GM15510 (cell line): ENCODE results near the gene ARID1B.

Source experiments
- POLR2A ChIP-seq: IDR thresholded peaks from 3 replicates; pipeline ENCODE4 v1.6.1; 2011; ENCODE audit warnings: borderline replicate concordance; ENCODE audit not compliant: insufficient read length; ENCODE audit errors: extremely low read depth

Gene ARID1B

DNA sequence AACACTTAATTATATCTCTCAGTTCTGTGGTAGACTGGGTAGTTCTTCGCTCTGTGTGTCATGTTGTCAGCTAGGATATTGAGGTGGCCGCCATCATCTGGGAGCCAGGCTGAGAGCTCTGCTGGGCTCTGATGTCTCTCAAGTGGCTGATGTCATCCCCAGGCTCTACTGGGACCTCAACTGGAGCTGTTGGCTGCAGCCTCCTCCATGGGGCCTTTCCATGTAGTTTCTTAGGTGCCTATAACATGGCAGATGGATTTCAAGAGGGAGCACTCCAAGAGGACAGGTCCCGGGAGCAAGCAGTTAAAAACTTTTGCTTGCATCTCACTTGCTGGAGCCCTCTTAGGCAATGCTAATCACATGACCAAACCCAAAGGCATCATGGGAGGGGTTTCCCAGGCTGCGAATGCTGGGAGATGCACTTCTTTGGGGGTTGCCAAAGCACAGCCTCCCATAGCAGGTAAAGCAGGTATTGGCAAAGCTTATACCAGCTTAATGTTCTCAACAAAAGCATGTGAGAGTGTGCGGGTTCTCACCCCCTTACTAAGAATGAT, 416.3 kb downstream of the ARID1B start:
- TF ChIP-seq POLR2A, result no peak

DNA sequence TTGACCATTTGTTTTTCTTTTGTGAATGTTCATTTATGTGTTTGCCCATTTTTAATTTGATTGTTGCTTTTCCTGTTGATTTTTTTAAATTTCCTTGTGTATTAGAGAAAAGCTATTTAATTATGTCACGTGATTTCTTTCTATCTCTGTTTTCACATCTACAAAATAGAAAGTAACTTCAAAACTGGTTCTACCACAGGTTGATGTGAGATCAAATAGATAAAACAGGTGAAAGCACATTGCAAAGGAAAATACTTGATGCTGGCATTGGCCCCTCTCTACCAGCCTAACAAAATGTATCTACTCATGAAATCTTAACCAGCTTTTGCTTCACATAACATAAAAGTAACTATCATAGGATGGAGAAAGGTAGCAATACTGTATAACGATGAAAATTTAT, 416.9 kb downstream of the ARID1B start:
- no peak for TF ChIP-seq POLR2A

DNA sequence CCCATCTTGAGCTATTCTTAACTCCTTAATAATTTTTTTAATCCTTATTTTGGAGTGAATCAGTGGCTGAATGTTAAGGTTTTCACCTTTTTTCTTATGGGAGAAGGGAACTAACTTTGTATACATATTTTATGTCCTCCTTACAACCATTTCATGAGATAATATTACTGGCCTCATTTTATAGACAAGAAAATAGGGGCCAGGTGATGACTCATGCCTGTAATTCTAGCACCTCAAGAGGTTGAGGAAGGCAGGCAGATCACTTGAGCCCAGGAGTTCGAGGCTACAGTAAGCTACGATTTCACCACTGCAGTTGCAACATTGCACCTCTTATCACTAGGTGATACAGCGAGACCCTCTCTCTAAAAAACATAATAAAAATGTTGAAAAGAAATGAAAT, 417.5 kb downstream of the ARID1B start:
- no peak for TF ChIP-seq POLR2A

DNA sequence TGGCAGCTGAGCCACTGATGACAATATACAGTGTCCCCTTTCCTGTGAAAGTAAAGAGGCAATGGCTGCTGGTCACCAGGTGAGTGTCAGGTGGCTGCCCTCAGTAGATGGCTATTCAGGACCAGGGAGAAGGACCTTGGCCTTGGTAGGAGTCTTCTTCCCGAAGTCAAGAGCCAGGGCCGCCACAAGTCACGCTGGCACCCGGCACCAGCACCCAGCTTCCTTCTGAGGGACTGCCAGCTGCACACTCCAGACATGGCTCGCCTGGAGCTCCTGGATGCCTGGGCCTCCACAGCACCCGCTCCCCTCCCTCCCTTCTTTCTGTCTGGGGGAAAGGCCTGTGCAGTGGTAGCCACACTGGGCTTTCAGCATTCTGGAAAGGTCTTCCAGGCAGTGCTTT, 419.2 kb downstream of the ARID1B start:
- TF ChIP-seq POLR2A, result no peak

DNA sequence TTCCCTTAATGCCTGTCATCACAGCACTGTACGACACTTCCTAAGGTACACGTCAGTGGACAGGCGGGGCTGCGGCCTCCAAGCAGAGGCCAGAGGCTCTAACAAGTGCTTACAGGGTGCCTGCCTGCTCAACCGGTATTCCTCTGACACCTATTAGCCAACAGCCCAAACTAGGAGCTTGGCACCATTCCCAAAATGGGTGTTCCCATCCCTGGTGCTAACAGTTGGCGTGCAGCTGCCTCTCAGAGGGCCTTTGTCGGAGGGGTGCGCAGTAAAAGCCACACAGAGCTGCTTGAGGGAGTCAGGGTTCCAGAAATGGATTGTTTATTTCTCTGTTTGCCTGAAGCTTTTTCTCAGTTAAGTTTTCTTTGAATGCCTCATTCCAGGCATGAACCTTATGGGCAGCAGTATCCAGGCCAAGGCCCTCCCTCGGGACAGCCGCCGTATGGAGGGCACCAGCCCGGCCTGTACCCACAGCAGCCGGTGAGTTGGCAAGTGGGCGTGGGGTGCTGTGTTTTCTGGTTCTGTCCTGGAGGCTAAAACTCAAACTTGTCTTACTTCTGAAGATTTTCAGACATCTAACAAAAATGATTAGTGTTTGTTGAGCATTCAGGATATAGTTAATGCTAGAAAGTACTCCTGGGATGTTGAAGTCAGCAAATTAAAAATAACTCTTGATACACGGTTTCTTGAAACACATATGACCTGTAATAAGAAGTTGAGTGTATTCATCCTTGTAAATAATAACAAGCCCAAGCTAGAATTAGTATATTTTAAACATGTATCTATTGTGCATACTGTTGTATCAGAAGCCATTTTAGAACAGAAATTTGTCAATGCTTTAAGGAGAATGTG, 421.5 kb downstream of the ARID1B start:
- TF ChIP-seq POLR2A, result no peak

DNA sequence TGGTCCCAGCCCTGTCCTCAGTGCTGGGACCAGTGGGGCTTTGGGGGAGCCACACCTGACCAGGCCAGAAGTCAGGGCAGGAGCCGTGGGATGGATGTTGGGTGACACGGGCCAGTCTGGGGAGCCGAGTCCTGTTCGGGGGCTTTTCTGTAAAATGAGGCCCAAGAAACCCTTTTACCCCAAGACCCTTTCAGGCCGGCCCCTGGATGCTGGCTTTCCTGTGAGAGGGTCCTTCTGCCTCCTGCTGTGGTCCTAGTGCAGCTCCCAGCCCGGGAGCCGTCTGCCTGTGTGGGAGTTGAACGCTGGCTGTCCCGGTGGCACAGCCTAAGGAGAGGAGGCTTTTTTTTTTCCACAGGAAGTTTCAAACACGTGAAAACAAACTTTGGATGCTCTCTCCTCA, 422.9 kb downstream of the ARID1B start:
- no peak for TF ChIP-seq POLR2A

DNA sequence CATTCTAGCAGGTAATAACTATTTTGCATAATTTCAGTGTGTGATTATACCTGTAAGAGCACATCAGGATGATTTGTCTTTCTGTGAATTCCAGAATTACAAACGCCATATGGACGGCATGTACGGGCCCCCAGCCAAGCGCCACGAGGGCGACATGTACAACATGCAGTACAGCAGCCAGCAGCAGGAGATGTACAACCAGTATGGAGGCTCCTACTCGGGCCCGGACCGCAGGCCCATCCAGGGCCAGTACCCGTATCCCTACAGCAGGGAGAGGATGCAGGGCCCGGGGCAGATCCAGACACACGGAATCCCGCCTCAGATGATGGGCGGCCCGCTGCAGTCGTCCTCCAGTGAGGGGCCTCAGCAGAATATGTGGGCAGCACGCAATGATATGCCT, 423.4 kb downstream of the ARID1B start:
- no peak for TF ChIP-seq POLR2A

DNA sequence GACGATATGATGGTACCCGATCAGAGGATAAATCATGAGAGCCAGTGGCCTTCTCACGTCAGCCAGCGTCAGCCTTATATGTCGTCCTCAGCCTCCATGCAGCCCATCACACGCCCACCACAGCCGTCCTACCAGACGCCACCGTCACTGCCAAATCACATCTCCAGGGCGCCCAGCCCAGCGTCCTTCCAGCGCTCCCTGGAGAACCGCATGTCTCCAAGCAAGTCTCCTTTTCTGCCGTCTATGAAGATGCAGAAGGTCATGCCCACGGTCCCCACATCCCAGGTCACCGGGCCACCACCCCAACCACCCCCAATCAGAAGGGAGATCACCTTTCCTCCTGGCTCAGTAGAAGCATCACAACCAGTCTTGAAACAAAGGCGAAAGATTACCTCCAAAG, 423.9 kb downstream of the ARID1B start:
- no peak for TF ChIP-seq POLR2A

DNA sequence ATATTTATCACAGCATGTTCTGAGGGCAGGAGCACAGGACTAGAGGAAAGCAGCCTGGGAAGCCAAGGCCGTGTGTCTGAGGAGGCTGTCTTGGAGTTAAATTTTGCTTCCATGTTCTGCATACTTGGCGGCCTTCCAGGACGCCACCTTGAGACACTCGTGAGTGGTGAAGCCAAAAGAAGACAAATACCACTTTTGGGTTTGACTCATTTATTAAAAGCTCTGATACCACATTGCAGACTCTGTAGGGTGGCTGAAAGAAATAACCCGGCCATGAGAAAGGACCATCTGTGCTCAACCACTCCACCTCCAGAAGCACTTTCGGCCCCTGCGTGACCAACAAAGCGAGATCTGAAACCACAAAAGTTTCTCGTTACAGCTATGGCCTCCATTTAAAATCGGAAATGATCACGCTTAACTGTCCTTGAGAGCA, 426.1 kb downstream of the ARID1B start:
- no peak for TF ChIP-seq POLR2A

DNA sequence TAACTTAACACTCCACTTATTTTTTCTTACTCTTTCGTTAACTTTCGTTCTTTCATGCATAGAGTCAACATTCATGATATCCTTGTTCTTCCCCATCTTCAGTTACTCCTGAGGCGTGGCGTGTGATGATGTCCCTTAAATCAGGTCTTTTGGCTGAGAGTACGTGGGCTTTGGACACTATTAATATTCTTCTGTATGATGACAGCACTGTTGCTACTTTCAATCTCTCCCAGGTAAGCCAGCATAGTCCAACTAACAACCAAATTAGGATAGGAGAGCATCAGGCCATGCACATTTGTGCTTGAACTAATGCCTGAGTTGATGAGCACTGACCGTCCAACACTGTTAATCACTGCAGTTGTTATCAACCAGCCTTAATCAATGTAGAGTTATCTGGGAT, 426.6 kb downstream of the ARID1B start:
- no peak for TF ChIP-seq POLR2A

DNA sequence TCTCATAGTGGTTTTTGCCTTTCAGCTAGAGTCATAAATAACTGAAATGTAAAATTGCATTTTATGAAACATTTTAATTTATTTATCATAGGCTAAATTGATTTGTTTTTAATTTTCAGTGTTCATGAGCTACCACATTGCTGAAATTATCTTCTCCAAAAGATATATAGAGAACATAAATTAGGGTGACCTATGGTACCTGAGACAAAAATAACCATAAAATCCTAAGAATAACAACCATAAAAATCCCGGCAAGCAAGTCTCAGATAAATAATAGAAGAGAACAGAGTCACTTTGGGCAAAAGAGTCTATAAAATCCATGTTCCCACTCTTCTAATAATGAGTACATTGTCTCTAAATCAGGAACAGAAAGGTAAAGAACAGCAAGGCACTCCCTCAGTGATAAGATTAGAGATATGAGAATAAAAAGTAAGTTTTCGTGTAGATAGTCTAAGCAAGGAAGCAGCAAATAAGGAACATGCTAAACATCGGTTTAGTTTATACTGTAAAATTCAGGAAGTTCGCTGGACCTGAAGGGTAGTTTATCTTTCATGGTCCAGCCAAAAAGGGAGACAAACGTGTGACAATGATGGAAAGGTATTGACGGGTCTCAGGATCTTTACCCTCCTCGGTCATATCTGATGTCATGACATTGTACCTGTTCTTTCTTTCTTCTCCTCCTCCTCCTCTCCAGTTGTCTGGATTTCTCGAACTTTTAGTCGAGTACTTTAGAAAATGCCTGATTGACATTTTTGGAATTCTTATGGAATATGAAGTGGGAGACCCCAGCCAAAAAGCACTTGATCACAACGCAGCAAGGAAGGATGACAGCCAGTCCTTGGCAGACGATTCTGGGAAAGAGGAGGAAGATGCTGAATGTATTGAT, 428.5 kb downstream of the ARID1B start:
- TF ChIP-seq POLR2A, result no peak

DNA sequence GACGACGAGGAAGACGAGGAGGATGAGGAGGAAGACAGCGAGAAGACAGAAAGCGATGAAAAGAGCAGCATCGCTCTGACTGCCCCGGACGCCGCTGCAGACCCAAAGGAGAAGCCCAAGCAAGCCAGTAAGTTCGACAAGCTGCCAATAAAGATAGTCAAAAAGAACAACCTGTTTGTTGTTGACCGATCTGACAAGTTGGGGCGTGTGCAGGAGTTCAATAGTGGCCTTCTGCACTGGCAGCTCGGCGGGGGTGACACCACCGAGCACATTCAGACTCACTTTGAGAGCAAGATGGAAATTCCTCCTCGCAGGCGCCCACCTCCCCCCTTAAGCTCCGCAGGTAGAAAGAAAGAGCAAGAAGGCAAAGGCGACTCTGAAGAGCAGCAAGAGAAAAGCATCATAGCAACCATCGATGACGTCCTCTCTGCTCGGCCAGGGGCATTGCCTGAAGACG, 429.2 kb downstream of the ARID1B start:
- no peak for TF ChIP-seq POLR2A

DNA sequence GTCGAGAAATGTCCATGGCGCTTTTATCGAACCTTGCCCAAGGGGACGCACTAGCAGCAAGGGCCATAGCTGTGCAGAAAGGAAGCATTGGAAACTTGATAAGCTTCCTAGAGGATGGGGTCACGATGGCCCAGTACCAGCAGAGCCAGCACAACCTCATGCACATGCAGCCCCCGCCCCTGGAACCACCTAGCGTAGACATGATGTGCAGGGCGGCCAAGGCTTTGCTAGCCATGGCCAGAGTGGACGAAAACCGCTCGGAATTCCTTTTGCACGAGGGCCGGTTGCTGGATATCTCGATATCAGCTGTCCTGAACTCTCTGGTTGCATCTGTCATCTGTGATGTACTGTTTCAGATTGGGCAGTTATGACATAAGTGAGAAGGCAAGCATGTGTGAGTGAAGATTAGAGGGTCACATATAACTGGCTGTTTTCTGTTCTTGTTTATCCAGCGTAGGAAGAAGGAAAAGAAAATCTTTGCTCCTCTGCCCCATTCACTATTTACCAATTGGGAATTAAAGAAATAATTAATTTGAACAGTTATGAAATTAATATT, 430.4 kb downstream of the ARID1B start:
- TF ChIP-seq POLR2A, result no peak

DNA sequence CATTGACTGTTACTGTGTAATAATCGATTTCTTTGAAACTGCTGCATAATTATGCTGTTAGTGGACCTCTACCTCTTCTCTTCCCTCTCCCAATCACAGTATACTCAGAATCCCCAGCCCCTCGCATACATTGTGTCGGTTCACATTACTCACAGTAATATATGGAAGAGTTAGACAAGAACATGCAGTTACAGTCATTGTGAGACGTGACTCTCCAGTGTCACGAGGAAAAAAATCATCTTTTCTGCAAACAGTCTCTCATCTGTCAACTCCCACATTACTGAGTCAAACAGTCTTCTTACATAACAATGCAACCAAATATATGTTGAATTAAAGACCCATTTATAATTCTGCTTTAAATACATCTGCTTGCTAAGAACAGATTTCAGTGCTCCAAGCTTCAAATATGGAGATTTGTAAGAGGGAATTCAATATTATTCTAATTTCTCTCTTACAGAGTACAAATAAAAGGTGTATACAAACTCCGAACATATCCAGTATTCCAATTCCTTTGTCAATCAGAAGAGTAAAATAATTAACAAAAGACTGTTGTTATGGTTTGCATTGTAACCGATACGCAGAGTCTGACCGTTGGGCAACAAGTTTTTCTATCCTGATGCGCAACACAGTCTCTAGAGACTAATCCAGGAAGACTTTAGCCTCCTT, 432.8 kb downstream of the ARID1B start:
- no peak for TF ChIP-seq POLR2A

DNA sequence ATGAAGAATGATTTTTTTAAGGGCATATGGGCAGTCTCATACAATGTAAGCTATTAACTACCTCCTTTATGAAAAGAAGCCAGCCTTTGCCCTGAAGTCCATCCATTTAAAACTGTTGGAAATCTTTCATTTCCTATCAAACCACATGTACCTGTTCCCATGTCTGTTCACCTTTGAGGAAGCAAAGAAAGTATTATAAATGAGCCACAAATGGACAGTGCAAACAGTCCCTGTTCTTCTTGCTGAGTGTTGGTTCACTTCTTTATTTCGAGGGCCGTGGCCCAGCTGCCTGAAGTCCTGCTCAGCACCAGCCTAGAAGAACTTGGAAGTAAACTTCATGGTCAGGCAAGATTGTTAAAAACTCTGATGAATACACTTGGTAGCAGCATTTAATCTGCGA, 433.8 kb downstream of the ARID1B start:
- no peak for TF ChIP-seq POLR2A
